ENCODE measurements around the gene IPCEF1.

DNA sequence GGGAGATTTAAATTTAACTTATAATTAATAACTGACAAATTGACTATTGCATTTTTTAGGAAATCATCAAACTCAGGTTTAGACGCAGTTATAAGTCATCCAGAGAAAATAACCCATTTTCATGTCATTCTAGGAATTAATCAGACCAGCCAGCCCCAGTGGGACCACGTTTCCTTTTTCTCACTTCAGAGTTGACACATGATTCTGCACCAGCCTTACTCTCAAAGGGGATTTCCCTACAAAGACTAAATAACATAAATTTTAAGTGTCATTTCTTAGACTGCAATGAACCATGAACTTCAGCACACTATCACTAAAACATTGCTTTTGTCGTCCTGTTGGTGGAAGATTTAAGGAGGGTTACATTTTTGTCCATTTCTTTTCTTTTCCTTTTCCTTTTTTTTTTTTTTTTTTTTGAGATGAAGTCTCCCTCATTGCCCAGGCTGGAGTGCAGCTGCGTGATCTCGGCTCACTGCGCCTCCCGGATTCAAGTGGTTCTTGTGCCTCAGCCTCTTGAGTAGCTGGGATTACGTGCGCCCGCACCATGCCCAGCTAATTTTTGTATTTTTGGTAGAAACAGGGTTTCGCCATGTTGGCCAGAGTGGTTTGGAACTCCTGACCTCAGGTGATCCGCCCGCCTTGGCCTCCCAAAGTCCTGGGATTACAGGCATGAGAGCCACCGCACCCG is 3.6 kb downstream of the IPCEF1 start:
- TF ChIP-seq, protein P1, sequence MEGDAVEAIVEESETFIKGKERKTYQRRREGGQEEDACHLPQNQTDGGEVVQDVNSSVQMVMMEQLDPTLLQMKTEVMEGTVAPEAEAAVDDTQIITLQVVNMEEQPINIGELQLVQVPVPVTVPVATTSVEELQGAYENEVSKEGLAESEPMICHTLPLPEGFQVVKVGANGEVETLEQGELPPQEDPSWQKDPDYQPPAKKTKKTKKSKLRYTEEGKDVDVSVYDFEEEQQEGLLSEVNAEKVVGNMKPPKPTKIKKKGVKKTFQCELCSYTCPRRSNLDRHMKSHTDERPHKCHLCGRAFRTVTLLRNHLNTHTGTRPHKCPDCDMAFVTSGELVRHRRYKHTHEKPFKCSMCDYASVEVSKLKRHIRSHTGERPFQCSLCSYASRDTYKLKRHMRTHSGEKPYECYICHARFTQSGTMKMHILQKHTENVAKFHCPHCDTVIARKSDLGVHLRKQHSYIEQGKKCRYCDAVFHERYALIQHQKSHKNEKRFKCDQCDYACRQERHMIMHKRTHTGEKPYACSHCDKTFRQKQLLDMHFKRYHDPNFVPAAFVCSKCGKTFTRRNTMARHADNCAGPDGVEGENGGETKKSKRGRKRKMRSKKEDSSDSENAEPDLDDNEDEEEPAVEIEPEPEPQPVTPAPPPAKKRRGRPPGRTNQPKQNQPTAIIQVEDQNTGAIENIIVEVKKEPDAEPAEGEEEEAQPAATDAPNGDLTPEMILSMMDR (IDR thresholded peaks at IDR 0.05) = no peak
- no peak for TF ChIP-seq POLR2A (IDR thresholded peaks at IDR 0.05)
